HG03520 (cell line): ENCODE measurements around the gene THOC5.

Experiments
- ATAC-seq: cut with Tn5 transposase; IDR thresholded peaks from one replicate; pipeline ENCODE4 v1.9.1; 2021; ENCODE audit warnings: mild to moderate bottlenecking, moderate library complexity; ENCODE audit not compliant: unreplicated experiment

Gene THOC5

DNA sequence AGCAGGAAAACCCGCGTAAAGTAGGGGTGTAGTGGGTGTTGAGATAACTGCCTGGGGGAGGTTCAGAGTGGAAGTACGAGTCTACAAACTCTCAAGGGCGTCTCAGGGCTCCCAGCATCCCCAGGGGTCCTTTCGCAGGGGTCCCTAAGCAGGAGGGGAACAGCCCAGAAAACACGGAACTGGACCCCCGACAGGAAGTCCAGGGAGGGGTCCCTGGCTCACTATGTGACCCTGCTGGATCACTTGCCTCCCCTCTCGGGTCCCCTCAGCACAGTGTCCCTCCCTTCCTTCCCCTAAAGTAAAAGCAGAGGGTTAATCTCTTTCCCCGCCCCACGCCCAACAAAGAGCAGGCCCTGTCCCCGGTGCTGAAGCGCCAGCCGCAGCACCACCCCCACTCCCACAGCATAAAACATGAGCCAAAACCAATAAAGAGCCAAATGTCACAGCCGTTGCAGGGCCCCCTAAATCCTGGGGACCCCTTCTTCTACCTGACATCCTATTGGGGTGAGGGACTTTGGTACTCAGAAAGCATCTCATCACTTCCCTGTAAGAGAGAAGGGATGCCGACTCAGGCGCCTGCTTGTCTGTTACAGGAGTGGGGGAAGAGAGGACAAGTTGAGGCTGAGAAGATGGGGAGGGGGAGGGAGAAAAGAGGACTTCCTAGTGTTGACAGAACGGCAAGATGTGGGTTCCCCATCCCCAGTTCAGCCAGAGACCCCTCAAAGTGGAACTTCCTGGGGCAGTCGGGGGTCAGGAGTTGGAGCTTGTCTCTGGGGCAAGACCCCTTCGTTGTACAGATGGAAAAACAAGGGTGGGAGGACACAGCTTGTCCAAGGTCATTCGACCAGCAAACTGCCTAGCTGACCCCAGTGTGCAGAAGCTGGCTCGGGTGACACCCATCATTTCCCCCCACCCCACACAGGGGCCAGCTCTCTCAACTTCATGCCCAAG is 75.0 kb downstream of the THOC5 start:
- ATAC-seq, result no peak

GRCh38 chr22:29477723-29478318 is 75.7 kb downstream of the THOC5 start:
- ATAC-seq, result no peak

DNA sequence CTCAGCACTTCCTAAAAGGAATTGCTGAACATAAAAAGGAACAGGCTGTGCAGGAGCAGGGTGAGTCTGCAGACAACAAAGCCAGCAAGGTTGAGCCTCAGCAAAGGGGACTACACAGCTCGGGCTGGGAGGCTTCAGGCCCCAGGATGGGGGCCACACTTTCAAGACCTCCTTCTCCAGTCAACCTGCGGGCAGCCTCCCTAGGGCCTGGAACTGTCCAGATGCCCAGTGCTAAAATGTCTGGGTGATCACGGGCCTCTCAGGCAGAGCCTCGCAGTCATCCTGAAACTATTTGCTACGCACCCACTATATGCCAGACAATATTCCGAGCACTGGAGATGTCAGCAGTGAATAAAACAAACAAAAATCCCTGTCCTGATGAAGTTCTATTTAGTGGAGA is 77.4 kb downstream of the THOC5 start:
- no peak for ATAC-seq

- no peak for ATAC-seq
Measured at GRCh38 chr22:29475550-29475949, 78.0 kb downstream of the THOC5 start.

DNA sequence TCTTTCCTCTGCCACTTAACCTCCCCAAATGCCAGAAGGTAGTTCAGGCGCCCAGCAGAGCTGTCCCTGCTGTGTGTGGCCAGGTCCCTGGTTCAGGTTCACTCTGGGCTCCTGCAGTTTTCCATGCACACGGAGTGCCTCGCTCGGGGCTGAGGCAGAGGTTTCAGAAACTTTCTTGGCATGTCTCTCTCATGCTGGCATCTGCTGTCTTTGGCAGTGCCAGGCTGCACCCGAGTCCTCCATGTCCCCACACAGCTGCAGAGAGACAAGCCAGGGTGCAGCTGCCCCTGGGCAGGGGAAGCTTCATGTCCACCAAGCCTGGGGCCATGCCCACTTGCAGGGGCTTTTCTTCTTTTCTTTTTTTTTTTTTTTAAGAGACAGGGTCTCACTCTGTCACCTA is 80.6 kb downstream of the THOC5 start:
- ATAC-seq, result no peak

DNA sequence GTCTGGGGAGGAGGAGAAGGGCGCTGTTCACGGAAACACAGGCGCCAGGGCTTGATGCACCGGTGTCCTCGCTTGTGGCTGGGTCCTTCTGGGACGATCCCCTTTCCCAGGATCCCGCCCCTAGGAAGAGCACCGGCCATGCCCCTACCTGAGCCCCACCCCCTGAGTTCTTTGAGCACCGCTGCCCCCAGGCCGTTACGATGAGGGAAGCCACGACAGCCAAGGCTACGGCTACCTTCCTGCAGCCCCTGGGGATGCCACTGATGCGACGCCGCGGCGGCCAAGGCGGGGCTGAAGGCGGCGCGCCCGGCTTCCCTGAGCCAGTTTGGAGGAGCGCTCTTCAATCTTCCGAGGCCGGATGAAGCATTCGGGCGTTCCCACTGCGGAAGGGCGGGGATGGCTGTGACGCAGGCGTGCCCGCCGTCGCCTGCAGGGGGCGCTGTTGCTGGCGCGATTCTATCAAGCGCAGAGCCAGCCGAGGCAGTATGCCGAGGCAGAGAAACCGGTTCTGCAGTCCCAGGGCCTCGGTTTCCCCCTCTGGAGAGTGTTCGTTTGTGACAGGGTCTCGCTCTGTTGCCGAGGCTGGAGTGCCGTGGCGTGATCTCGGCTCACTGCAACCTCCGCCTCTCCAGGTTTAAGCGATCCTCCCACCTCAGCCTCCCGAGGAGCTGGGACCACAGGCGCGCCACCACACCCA is 83.2 kb downstream of the THOC5 start:
- no peak for ATAC-seq

DNA sequence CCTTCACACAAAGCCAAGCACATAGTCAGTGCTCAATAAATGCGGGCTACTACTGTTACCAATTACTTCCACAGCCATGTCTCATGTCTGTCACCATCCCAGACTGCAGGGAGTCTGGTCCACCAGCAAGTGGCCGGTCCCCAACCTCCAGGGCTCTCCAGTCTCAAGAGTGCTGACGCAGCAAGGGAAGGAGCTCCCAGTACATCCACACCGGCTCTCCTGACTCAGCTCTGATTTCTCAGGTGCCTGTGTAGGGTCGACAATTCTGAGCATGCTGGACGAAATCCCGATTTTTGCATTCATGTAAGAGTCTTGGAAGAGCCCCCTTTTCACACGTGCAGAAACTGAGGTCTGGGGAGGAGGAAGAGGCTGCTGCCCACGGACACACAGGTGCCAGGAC is 83.8 kb downstream of the THOC5 start:
- ATAC-seq, result no peak

DNA sequence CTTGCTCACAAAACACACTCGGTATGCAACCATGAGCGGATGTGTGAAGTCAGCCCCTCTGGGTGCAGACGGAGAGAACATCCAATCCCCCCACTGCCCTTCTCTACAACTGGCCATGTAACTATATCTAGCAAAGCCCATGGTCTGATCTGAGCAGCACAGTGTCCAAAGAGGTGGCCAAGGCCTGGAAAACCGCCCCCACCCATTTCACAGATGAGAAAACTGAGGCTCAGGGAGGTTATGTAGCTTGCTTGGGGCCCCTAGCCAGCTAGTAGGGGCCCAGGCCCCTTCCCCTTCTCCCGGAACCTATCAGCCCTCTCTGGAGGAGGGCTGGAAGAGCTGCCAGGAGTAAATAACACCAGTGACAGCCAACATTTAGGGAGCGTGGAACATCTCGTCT is 89.0 kb downstream of the THOC5 start:
- no peak for ATAC-seq

- no peak for ATAC-seq
Measured at GRCh38 chr22:29463629-29464028, 89.9 kb downstream of the THOC5 start.

GRCh38 chr22:29461263-29461662 is 92.3 kb downstream of the THOC5 start:
- ATAC-seq, result no peak

- no peak for ATAC-seq
Measured at GRCh38 chr22:29459773-29460172, 93.8 kb downstream of the THOC5 start.

DNA sequence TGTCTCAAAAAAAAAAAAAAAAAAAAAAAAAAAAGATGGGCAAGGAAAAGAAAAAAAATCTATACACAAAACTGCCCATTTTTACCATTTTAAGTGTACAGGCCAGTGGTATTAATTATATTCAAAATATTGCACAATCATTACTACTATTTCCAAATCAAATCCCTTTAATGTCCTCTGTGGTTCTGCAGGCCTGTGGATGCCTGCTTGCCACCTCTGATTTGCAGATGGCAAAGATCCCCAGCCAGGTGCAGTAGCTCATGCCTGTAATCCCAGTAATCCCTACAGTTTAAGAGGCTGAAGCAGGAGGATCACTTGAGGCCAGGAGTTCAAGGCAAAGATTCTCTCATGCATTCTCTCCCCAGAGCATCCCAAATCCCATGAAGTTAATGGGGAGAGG is 95.0 kb downstream of the THOC5 start:
- ATAC-seq, result no peak

GRCh38 chr22:29457730-29458129 is 95.8 kb downstream of the THOC5 start:
- ATAC-seq, result no peak

DNA sequence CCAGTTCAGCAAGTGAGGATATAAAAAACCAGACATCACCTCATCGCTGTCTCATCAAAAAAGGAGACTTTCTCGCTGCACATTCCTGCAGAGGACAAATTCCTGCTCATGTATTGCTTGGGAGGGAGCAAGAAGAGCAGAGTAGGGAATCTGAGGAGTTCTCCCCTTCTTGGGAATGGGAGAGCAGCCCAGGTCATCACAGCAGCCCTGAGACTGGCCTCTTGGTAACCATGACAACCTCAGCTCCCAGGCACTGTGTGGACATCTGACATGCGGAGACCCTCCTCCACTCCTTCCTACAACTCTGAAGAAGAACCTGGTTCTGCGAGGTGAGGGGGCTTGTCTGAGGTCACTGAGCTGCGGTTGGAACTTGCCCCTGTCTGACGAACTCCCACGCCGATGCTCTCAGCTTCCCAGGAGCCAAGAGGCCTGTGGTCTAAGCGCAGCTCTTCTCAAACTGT is 97.3 kb downstream of the THOC5 start:
- no peak for ATAC-seq
